WTC11 (cell line): ENCODE data around the gene CEACAM16.

Experiments used
- ATF2 ChIP-seq: sonication (generic); formaldehyde crosslinking; IDR thresholded peaks from 2 replicates; pipeline ENCODE4 v1.8.1; 2022; ENCODE audit warnings: low read depth, missing genetic modification reagents, borderline replicate concordance
- CBFB ChIP-seq: sonication (generic); formaldehyde crosslinking; IDR thresholded peaks from 2 replicates; pipeline ENCODE4 v1.8.1; 2022; ENCODE audit warnings: mild to moderate bottlenecking, low read depth, missing genetic modification reagents
- FOXP1 ChIP-seq: sonication (generic); formaldehyde crosslinking; IDR thresholded peaks from 2 replicates; pipeline ENCODE4 v1.8.0; 2022; ENCODE audit warnings: missing genetic modification reagents, mild to moderate bottlenecking, moderate library complexity, borderline replicate concordance
- JUN ChIP-seq: sonication (generic); formaldehyde crosslinking; IDR thresholded peaks from 2 replicates; pipeline ENCODE4 v1.8.0; 2023; ENCODE audit warnings: mild to moderate bottlenecking, missing genetic modification reagents
- MAX ChIP-seq: sonication (generic); formaldehyde crosslinking; IDR thresholded peaks from 2 replicates; pipeline ENCODE4 v1.8.0; 2022; ENCODE audit warnings: mild to moderate bottlenecking, missing genetic modification reagents
- NR3C1 ChIP-seq: sonication (generic); formaldehyde crosslinking; conservative IDR thresholded peaks from 2 replicates; pipeline ENCODE4 v1.8.1; 2023; ENCODE audit warnings: low read depth, mild to moderate bottlenecking, missing genetic modification reagents
- PRDM15 ChIP-seq: sonication (generic); formaldehyde crosslinking; IDR thresholded peaks from 2 replicates; pipeline ENCODE4 v1.8.0; 2022; ENCODE audit warnings: missing genetic modification reagents
- SMAD3 ChIP-seq: sonication (generic); formaldehyde crosslinking; IDR thresholded peaks from 2 replicates; pipeline ENCODE4 v1.8.0; 2022; ENCODE audit warnings: missing genetic modification reagents, mild to moderate bottlenecking, borderline replicate concordance
- SP1 ChIP-seq: sonication (generic); formaldehyde crosslinking; conservative IDR thresholded peaks from 2 replicates; pipeline ENCODE4 v1.8.1; 2022; ENCODE audit warnings: missing genetic modification reagents
- TP53 ChIP-seq: sonication (generic); formaldehyde crosslinking; IDR thresholded peaks from 2 replicates; pipeline ENCODE4 v1.8.1; 2023; ENCODE audit warnings: mild to moderate bottlenecking, missing genetic modification reagents
- USF1 ChIP-seq: sonication (generic); formaldehyde crosslinking; IDR thresholded peaks from 2 replicates; pipeline ENCODE4 v1.8.0; 2022; ENCODE audit warnings: mild to moderate bottlenecking, missing genetic modification reagents
- ZBTB21 ChIP-seq: sonication (generic); formaldehyde crosslinking; IDR thresholded peaks from 2 replicates; pipeline ENCODE4 v1.8.1; 2023; ENCODE audit warnings: mild to moderate bottlenecking, missing genetic modification reagents, borderline replicate concordance
- TF ChIP-seq, protein P1 (sequence below): fragments of 200-600 bp; IDR thresholded peaks from 2 replicates; pipeline ENCODE4 v1.8.0; 2022; ENCODE audit warnings: antibody characterized with exemption
- TF ChIP-seq, protein P2 (sequence below): fragments of 250-450 bp; sonication (Bioruptor Pico); IDR thresholded peaks from 2 replicates; pipeline ENCODE4 v1.9.0; 2021; ENCODE audit warnings: mild to moderate bottlenecking, borderline replicate concordance

- TF ChIP-seq, protein P1, sequence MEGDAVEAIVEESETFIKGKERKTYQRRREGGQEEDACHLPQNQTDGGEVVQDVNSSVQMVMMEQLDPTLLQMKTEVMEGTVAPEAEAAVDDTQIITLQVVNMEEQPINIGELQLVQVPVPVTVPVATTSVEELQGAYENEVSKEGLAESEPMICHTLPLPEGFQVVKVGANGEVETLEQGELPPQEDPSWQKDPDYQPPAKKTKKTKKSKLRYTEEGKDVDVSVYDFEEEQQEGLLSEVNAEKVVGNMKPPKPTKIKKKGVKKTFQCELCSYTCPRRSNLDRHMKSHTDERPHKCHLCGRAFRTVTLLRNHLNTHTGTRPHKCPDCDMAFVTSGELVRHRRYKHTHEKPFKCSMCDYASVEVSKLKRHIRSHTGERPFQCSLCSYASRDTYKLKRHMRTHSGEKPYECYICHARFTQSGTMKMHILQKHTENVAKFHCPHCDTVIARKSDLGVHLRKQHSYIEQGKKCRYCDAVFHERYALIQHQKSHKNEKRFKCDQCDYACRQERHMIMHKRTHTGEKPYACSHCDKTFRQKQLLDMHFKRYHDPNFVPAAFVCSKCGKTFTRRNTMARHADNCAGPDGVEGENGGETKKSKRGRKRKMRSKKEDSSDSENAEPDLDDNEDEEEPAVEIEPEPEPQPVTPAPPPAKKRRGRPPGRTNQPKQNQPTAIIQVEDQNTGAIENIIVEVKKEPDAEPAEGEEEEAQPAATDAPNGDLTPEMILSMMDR = no peak
- TF ChIP-seq ZBTB21 (CRISPR knock-in tag) (no peak), JUN (CRISPR knock-in tag) (no peak), MAX (no peak), CBFB (CRISPR knock-in tag) (no peak), TP53 (CRISPR knock-in tag) (no peak), FOXP1 (no peak), SP1 (CRISPR knock-in tag) (no peak), NR3C1 (CRISPR knock-in tag) (no peak), PRDM15 (CRISPR knock-in tag) (no peak), ATF2 (CRISPR knock-in tag) (no peak), SMAD3 (CRISPR knock-in tag) (no peak), USF1 (CRISPR knock-in tag) (no peak)
- TF ChIP-seq, protein P2, sequence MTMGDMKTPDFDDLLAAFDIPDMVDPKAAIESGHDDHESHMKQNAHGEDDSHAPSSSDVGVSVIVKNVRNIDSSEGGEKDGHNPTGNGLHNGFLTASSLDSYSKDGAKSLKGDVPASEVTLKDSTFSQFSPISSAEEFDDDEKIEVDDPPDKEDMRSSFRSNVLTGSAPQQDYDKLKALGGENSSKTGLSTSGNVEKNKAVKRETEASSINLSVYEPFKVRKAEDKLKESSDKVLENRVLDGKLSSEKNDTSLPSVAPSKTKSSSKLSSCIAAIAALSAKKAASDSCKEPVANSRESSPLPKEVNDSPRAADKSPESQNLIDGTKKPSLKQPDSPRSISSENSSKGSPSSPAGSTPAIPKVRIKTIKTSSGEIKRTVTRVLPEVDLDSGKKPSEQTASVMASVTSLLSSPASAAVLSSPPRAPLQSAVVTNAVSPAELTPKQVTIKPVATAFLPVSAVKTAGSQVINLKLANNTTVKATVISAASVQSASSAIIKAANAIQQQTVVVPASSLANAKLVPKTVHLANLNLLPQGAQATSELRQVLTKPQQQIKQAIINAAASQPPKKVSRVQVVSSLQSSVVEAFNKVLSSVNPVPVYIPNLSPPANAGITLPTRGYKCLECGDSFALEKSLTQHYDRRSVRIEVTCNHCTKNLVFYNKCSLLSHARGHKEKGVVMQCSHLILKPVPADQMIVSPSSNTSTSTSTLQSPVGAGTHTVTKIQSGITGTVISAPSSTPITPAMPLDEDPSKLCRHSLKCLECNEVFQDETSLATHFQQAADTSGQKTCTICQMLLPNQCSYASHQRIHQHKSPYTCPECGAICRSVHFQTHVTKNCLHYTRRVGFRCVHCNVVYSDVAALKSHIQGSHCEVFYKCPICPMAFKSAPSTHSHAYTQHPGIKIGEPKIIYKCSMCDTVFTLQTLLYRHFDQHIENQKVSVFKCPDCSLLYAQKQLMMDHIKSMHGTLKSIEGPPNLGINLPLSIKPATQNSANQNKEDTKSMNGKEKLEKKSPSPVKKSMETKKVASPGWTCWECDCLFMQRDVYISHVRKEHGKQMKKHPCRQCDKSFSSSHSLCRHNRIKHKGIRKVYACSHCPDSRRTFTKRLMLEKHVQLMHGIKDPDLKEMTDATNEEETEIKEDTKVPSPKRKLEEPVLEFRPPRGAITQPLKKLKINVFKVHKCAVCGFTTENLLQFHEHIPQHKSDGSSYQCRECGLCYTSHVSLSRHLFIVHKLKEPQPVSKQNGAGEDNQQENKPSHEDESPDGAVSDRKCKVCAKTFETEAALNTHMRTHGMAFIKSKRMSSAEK (CRISPR knock-in tag) = no peak
Measured at GRCh38 chr19:44738603-44739558, 39.9 kb downstream of the CEACAM16 start.
